HG03439 (cell line): ENCODE data around the gene P2RY2.

Source experiments
- ATAC-seq: cut with Tn5 transposase; IDR thresholded peaks from one replicate; pipeline ENCODE4 v1.9.1; 2021; ENCODE audit warnings: mild to moderate bottlenecking, moderate library complexity; ENCODE audit not compliant: unreplicated experiment

Gene P2RY2

GRCh38 chr11:73281796-73282660, 63.9 kb downstream of the P2RY2 start:
- no peak for ATAC-seq

- no peak for ATAC-seq
These were observed 65.4 kb downstream of the P2RY2 start for GRCh38 chr11:73283276-73284000.

- ATAC-seq, result no peak
These were observed 66.0 kb downstream of the P2RY2 start for GRCh38 chr11:73284106-73284505.

- no peak for ATAC-seq
These were observed 67.6 kb downstream of the P2RY2 start for GRCh38 chr11:73285721-73286120.
